K562 (cell line): ENCODE measurements around the gene CCDC186. TPM values are rescaled to one million over a fixed set of nuclear protein-coding genes. Genes with fewer than 3 reads are reported as not detected.

ENCODE experiments used
- ATAC-seq: fragments of 200-7000 bp; cut with Tn5 transposase; 3 replicates; pipeline ENCODE4 v1.9.1; 2020; ENCODE audit warnings: moderate library complexity
- BruUV-seq: library from RNA; stranded (reverse); fragments of 400-500 nt; replicated peaks from 2 replicates; lab custom pipeline; 2021; lab: Mats Ljungman, UMichigan
- CTCF ChIA-PET: fragments of 300-600 bp; formaldehyde crosslinking; extraction: SDS; loops from one replicate; lab custom pipeline; 2021; ENCODE audit warnings: low intra/inter-chr PET ratio; lab: Yijun Ruan, JAX
- POLR2A ChIA-PET: fragments of 300-600, 350-650 bp; sonication (Branson Sonifier 250); formaldehyde crosslinking; extraction: SDS; loops from one replicate; lab custom pipeline; 2021; ENCODE audit warnings: antibody characterized with exemption, inconsistent platforms; lab: Yijun Ruan, JAX
- DNase-seq, 4 experiments: peaks; one replicate each; pipeline versions ENCODE4 v3.0.0 to v3.0.0-alpha.2; 2011 to 2018; ENCODE audit warnings: low spot score in 3 of 4, mixed read lengths in 3 of 4; ENCODE audit errors: extremely low read depth in 1 of 4
- FAIRE-seq: peaks from 2 replicates; lab custom pipeline; 2011; peaks lifted over from hg19 to GRCh38; lab: Jason Lieb, UNC
- H2AFZ ChIP-seq: 2 replicates; pipeline ENCODE4 v1.6.0; 2011; ENCODE audit warnings: low read depth, low read length, control low read depth, inconsistent platforms
- H3K27ac ChIP-seq: fragments of 200-600 bp; 3 replicates; pipeline ENCODE4 v1.8.0; 2011; ENCODE audit warnings: low read depth, mild to moderate bottlenecking, control low read depth, inconsistent platforms, low read length, moderate library complexity, mixed read lengths; ENCODE audit errors: extremely low read depth
- H3K27me3 ChIP-seq, 2 experiments: fragments of 300-600 bp in 1 of 2; 2 replicates in 1 of 2; 3 replicates in 1 of 2; pipeline versions ENCODE4 v1.6.0 to v1.8.0; 2011; ENCODE audit warnings: inconsistent platforms in 2 of 2, low read length in 2 of 2, mild to moderate bottlenecking in 1 of 2, mixed read lengths in 1 of 2, moderate library complexity in 1 of 2; ENCODE audit not compliant: control insufficient read depth in 2 of 2, insufficient read depth in 2 of 2
- H3K36me3 ChIP-seq: fragments of 300-600 bp; 3 replicates; pipeline ENCODE4 v1.8.0; 2011; ENCODE audit warnings: mild to moderate bottlenecking, low read length, inconsistent platforms; ENCODE audit not compliant: control insufficient read depth, insufficient read depth
- H3K4me1 ChIP-seq, 2 experiments: fragments of 200-600 bp in 1 of 2; replicated peaks in 1 of 2; 2 replicates in 1 of 2; 3 replicates in 1 of 2; pipeline versions ENCODE4 v1.5.1 to v1.8.0; 2011; ENCODE audit warnings: inconsistent platforms in 2 of 2, low read length in 2 of 2, mild to moderate bottlenecking in 1 of 2, mixed read lengths in 1 of 2, moderate library complexity in 1 of 2; ENCODE audit not compliant: control insufficient read depth in 2 of 2, insufficient read depth in 2 of 2
- H3K4me2 ChIP-seq: 2 replicates; pipeline ENCODE4 v1.6.1; 2011; ENCODE audit warnings: low read length, control low read depth, inconsistent platforms, mixed read lengths; ENCODE audit not compliant: insufficient read depth
- H3K4me3 ChIP-seq: fragments of 200-600 bp; sonication (generic), shearing (Covaris generic); 2 replicates; pipeline ENCODE4 v1.5.1; 2016; ENCODE audit warnings: control low read depth, inconsistent platforms
- H3K79me2 ChIP-seq: fragments of 200-600 bp; 3 replicates; pipeline ENCODE4 v1.8.0; 2011; ENCODE audit warnings: low read length, inconsistent platforms; ENCODE audit not compliant: control insufficient read depth, insufficient read depth
- H3K9ac ChIP-seq, 2 experiments: 2 replicates each; pipeline versions ENCODE4 v1.6.0 to v1.6.1; 2011; ENCODE audit warnings: low read depth in 2 of 2, low read length in 2 of 2, control low read depth in 1 of 2, inconsistent platforms in 1 of 2, mild to moderate bottlenecking in 1 of 2, mixed read lengths in 1 of 2; ENCODE audit not compliant: insufficient read depth in 1 of 2
- H3K9me1 ChIP-seq: one replicate; pipeline ENCODE4 v1.6.0; 2011; ENCODE audit warnings: inconsistent platforms, mild to moderate bottlenecking, low read length, moderate library complexity; ENCODE audit not compliant: control insufficient read depth, insufficient read depth
- H3K9me3 ChIP-seq: replicated peaks from 2 replicates; pipeline ENCODE4 v1.5.1; 2011; ENCODE audit warnings: low read depth, low read length, inconsistent platforms; ENCODE audit not compliant: control insufficient read depth, insufficient read depth
- H4K20me1 ChIP-seq: replicated peaks from 2 replicates; pipeline ENCODE4 v1.6.1; 2011; ENCODE audit warnings: low read length, inconsistent platforms, mixed read lengths; ENCODE audit not compliant: control insufficient read depth, insufficient read depth
- BCLAF1 ChIP-seq, 2 experiments: fragments of 450-650 bp in 1 of 2; IDR thresholded peaks; 2 replicates each; pipeline ENCODE4 v1.6.1; 2011 to 2017; ENCODE audit warnings: low read depth in 2 of 2, antibody characterized with exemption in 1 of 2, borderline replicate concordance in 1 of 2, low read length in 1 of 2, mild to moderate bottlenecking in 1 of 2, mixed read lengths in 1 of 2; ENCODE audit not compliant: control insufficient read depth in 1 of 2
- ELK3 ChIP-seq: fragments of 450-650 bp; formaldehyde crosslinking; IDR thresholded peaks from 2 replicates; pipeline ENCODE4 v1.4.0; 2020; ENCODE audit warnings: mild to moderate bottlenecking
- FUS ChIP-seq: fragments of 200-400 bp; formaldehyde crosslinking; optimal IDR thresholded peaks from 2 replicates; pipeline ENCODE3; 2017; ENCODE audit warnings: low read depth, low read length
- HMGXB4 ChIP-seq: sonication (generic); formaldehyde crosslinking; IDR thresholded peaks from 2 replicates; pipeline ENCODE4 v1.8.1; 2023; ENCODE audit warnings: mild to moderate bottlenecking, missing genetic modification reagents
- ILF3 ChIP-seq: fragments of 450-650 bp; IDR thresholded peaks from 2 replicates; pipeline ENCODE4 v1.6.1; 2018; ENCODE audit warnings: antibody characterized with exemption, mild to moderate bottlenecking, moderate library complexity, borderline replicate concordance
- MYC ChIP-seq, 2 experiments: fragments of 250-450 bp in 1 of 2; sonication (Bioruptor Pico) in 1 of 2; IDR thresholded peaks; 2 replicates each; pipeline versions ENCODE4 v1.5.1 to v1.6.1; 2012 to 2021; ENCODE audit warnings: low read depth in 2 of 2, borderline replicate concordance in 1 of 2, improper control_type of control experiment in 1 of 2, low read length in 1 of 2, mild to moderate bottlenecking in 1 of 2, moderate library complexity in 1 of 2
- NR2F6 ChIP-seq: fragments of 450-650 bp; formaldehyde crosslinking; IDR thresholded peaks from 2 replicates; pipeline ENCODE4 v1.4.0; 2020; ENCODE audit warnings: mild to moderate bottlenecking
- ZNF589 ChIP-seq: fragments of 200-800 bp; sonication (Bioruptor generic); IDR thresholded peaks from 2 replicates; pipeline ENCODE4 v1.6.1; 2016; ENCODE audit warnings: low read depth, missing genetic modification characterization, missing compliant biosample characterization
- ZNF696 ChIP-seq: fragments of 250-450 bp; sonication (Bioruptor Pico); conservative IDR thresholded peaks from 2 replicates; pipeline ENCODE4 v1.4.0; 2020; ENCODE audit warnings: mild to moderate bottlenecking, moderate library complexity
- WGBS: fragments of 100-300 bp; shearing (Covaris generic); methylation state at CpG from one replicate; pipeline ENCODE4 v1.1.6; 2016; ENCODE audit warnings: low coverage, mixed read lengths; ENCODE audit not compliant: insufficient coverage; ENCODE audit errors: missing lambda C conversion rate; 5-methylcytosine and 5-hydroxymethylcytosine counted together
- in situ Hi-C: fragments of 300-500 bp; cut with MboI; formaldehyde crosslinking; loops from 4 replicates; pipeline ENCODE4 v1.15.0; 2018; ENCODE audit warnings: inconsistent platforms, mixed read lengths
- intact Hi-C: fragments of 100-400 bp; cut with micrococcal nuclease; formaldehyde crosslinking; loops from 2 replicates; pipeline ENCODE4 v1.14.2; 2022
- polyA plus RNA-seq, 8 experiments: library from polyadenylated mRNA; depleted of rRNA in 4 of 8; stranded (reverse) in 5 of 8; unstranded in 3 of 8; fragments of >200 nt; fragmentation: Nextera tagmentation in 2 of 8; fragmentation: Illumina TruSeq in 1 of 8; extraction: Ambion mirVana in 2 of 8; extraction: Trizol in 1 of 8; gene quantifications; 2 replicates each; pipeline versions ENCODE4 v1.2.1 to v1.2.3, GENCODE V29; 2011 to 2014; ENCODE audit warnings: inconsistent platforms in 1 of 8, missing spikeins in 1 of 8
- total RNA-seq, 7 experiments: library from RNA; depleted of rRNA in 6 of 7; stranded (reverse); fragments of >200 nt in 6 of 7; fragmentation: Illumina TruSeq in 2 of 7; extraction: Trizol in 2 of 7; gene quantifications; 2 replicates each; pipeline versions ENCODE4 v1.2.1 to v1.2.3, GENCODE V29; 2011 to 2021; ENCODE audit warnings: low replicate concordance in 1 of 7

Gene CCDC186
- total and polyA plus RNA-seq, 9 of the 15 experiments (the other 6 are each of a cell fraction or from before 2014, with no cell fraction given): 2.0 to 7.5 (median 4.7) TPM

- Histone ChIP-seq H3K9ac (no peak overlapping the region), H4K20me1 (no peaks in the 10 kb centered on the region), H3K79me2 (no peaks in the 10 kb centered on the region), H3K9me1 (no peaks in the 10 kb centered on the region), H3K36me3 (no peaks in the 10 kb centered on the region), H3K4me2 (no peak overlapping the region), H2AFZ (no peak overlapping the region), H3K9me3 (no peaks in the 10 kb centered on the region), H3K27me3 (no peaks in the 10 kb centered on the region), H3K4me1 (no peaks in the 10 kb centered on the region), H3K27ac (no peak overlapping the region), H3K4me3 (no peak overlapping the region)
- DNase-seq (no peak), FAIRE-seq (no peak), ATAC-seq (no peak)
- intact Hi-C loops (no loop called here), in situ Hi-C loops (no loop called here)
- no TSS peak for BruUV-seq
- WGBS: 78% methylated on average over 2 of the region's 2 CpGs
- CTCF ChIA-PET: no interaction called here
- TF ChIP-seq FUS (no peak), MYC (IDR thresholded peaks at IDR 0.05; ENCODE audit: low read depth, low read length) (no peak), MYC (CRISPR knock-in tag; IDR thresholded peaks at IDR 0.05; ENCODE audit: borderline replicate concordance, low read depth) (no peak)
- POLR2A ChIA-PET: interaction anchor here (1.0 to 1.2 kb wide), 2 partner anchors 14 to 90 kb away, joined by 3 read pairs; no protein-coding TSS in a partner anchor
These were observed 16.1 kb downstream of the CCDC186 start for GRCh38 chr10:114157912-114158311.

GRCh38 chr10:114151892-114152291, 22.1 kb downstream of the CCDC186 start:
- Histone ChIP-seq H3K36me3 (no peaks in the 10 kb centered on the region), H3K9me1 (no peaks in the 10 kb centered on the region), H4K20me1 (no peaks in the 10 kb centered on the region), H3K9me3 (no peaks in the 10 kb centered on the region)
- TF ChIP-seq BCLAF1 (IDR thresholded peaks at IDR 0.05; ENCODE audit: borderline replicate concordance in 1 of 2, control insufficient read depth in 1 of 2, low read depth in 2 of 2, low read length in 1 of 2): no peak
- TF ChIP-seq ELK3 (CRISPR knock-in tag): no peak
- no peak for TF ChIP-seq ILF3
- no peak for TF ChIP-seq ZNF696 (CRISPR knock-in tag)
- no peak for TF ChIP-seq NR2F6 (CRISPR knock-in tag)
- TF ChIP-seq ZNF589 (CRISPR knock-in tag): no peak
- no peak for TF ChIP-seq HMGXB4 (CRISPR knock-in tag)
- TF ChIP-seq, all 486 proteins: peak for 0
- ATAC-seq (no peak), DNase-seq (no peak), FAIRE-seq (no peak)
- Histone ChIP-seq H3K4me2 (no peak overlapping the region), H2AFZ (no peak overlapping the region), H3K27ac (no peak overlapping the region), H3K4me3 (no peak overlapping the region), H3K79me2 (no peaks in the 10 kb centered on the region), H3K9ac (no peak overlapping the region), H3K4me1 (no peaks in the 10 kb centered on the region), H3K27me3 (no peaks in the 10 kb centered on the region)
- 56% methylated on average over 1 of the region's 1 CpG for WGBS
- ChIA-PET POLR2A (no interaction called here), CTCF (no interaction called here)
- intact Hi-C loops: no loop called here
- no TSS peak for BruUV-seq
- in situ Hi-C loops: no loop called here
